K562 (cell line): ENCODE data around the gene KRT4. TPM values are rescaled to one million over a fixed set of nuclear protein-coding genes. Genes with fewer than 3 reads are reported as not detected.

Experiments
- DEAF1 ChIP-seq: fragments of 450-650 bp; formaldehyde crosslinking; IDR thresholded peaks from 2 replicates; pipeline ENCODE4 v1.4.0; 2020; ENCODE audit warnings: mild to moderate bottlenecking, moderate library complexity
- PATZ1 ChIP-seq: fragments of 250-450 bp; sonication (Bioruptor Pico); IDR thresholded peaks from 2 replicates; pipeline ENCODE4 v1.5.0; 2020; ENCODE audit warnings: mild to moderate bottlenecking, borderline replicate concordance
- PRDM10 ChIP-seq: fragments of 450-650 bp; IDR thresholded peaks from 2 replicates; pipeline ENCODE4 v1.6.1; 2018; ENCODE audit not compliant: partially characterized antibody
- PYGO2 ChIP-seq: fragments of 450-650 bp; IDR thresholded peaks from 2 replicates; pipeline ENCODE4 v1.6.1; 2016; ENCODE audit warnings: mild to moderate bottlenecking, missing genetic modification characterization, moderate library complexity, missing compliant biosample characterization
- RAD51 ChIP-seq: fragments of 450-650 bp; IDR thresholded peaks from 2 replicates; pipeline ENCODE4 v1.7.1; 2016; ENCODE audit warnings: low read depth, mild to moderate bottlenecking, borderline replicate concordance
- SUPT5H ChIP-seq: fragments of 450-650 bp; IDR thresholded peaks from 2 replicates; pipeline ENCODE4 v1.6.1; 2016
- ZFP36 ChIP-seq: fragments of 150-350 bp; IDR thresholded peaks from 2 replicates; pipeline ENCODE4 v1.6.1; 2018; ENCODE audit warnings: low read length, low read depth; ENCODE audit not compliant: partially characterized antibody
- ZNF766 ChIP-seq: fragments of 200-800 bp; sonication (Bioruptor generic); conservative IDR thresholded peaks from 2 replicates; pipeline ENCODE4 v1.6.1; 2016; ENCODE audit warnings: missing genetic modification characterization, missing compliant biosample characterization
- polyA plus RNA-seq, 8 experiments: library from polyadenylated mRNA; depleted of rRNA in 4 of 8; stranded (reverse) in 5 of 8; unstranded in 3 of 8; fragments of >200 nt; fragmentation: Nextera tagmentation in 2 of 8; fragmentation: Illumina TruSeq in 1 of 8; extraction: Ambion mirVana in 2 of 8; extraction: Trizol in 1 of 8; gene quantifications; 2 replicates each; pipeline versions ENCODE4 v1.2.1 to v1.2.3, GENCODE V29; 2011 to 2014; ENCODE audit warnings: inconsistent platforms in 1 of 8, missing spikeins in 1 of 8
- total RNA-seq, 7 experiments: library from RNA; depleted of rRNA in 6 of 7; stranded (reverse); fragments of >200 nt in 6 of 7; fragmentation: Illumina TruSeq in 2 of 7; extraction: Trizol in 2 of 7; gene quantifications; 2 replicates each; pipeline versions ENCODE4 v1.2.1 to v1.2.3, GENCODE V29; 2011 to 2021; ENCODE audit warnings: low replicate concordance in 1 of 7

KRT4 gene
- total and polyA plus RNA-seq, 9 of the 15 experiments (the other 6 are each of a cell fraction or from before 2014, with no cell fraction given) = not detected

GRCh38 chr12:52806821-52807543 lies 6.9 kb downstream of the KRT4 start (continued):
- TF ChIP-seq ZFP36 (no peak), DEAF1 (CRISPR knock-in tag) (no peak), PYGO2 (no peak), PATZ1 (CRISPR knock-in tag) (no peak), SUPT5H (no peak), PRDM10 (no peak), ZNF766 (CRISPR knock-in tag) (no peak), RAD51 (no peak)
